ENCODE results near the gene MGAM2. TPM values are rescaled to one million over a fixed set of nuclear protein-coding genes. Genes with fewer than 3 reads are reported as not detected.

The MGAM2 gene
- total and polyA plus RNA-seq, 2 donors (not counting 1 experiment from before 2014, with no cell fraction given), result not detected

GRCh38 chr7:142138996-142139395, 27.5 kb downstream of the MGAM2 start:
- Histone ChIP-seq H2AFZ (ENCODE audit: low read length) (no peak overlapping the region), H3K4me1 (ENCODE audit: control insufficient read depth, extremely low read depth, insufficient read depth, low read length) (no peaks in the 10 kb centered on the region), H3K79me2 (ENCODE audit: control insufficient read depth, insufficient read depth, low read length) (no peaks in the 10 kb centered on the region), H3K36me3 (ENCODE audit: control insufficient read depth, insufficient read depth, low read length) (no peaks in the 10 kb centered on the region), H3K4me2 (ENCODE audit: extremely low read depth, insufficient read depth, low read length) (no peak overlapping the region), H3K9me3 (ENCODE audit: control insufficient read depth, insufficient read depth, low read depth, low read length) (no peaks in the 10 kb centered on the region), H3K27me3 (ENCODE audit: control insufficient read depth, insufficient read depth, low read length) (no peaks in the 10 kb centered on the region), H3K9ac (ENCODE audit: insufficient read depth, low read length) (no peak overlapping the region), H4K20me1 (ENCODE audit: control insufficient read depth, extremely low read depth, insufficient read depth, low read length) (no peaks in the 10 kb centered on the region), H3K4me3 (replicated peaks in 1 of 4; ENCODE audit: control extremely low read depth in 1 of 4, insufficient read depth in 1 of 4, low read depth in 3 of 4, low read length in 4 of 4) (no peak overlapping the region), H3K27ac (ENCODE audit: insufficient read depth, low read length) (no peak overlapping the region)
- TF ChIP-seq CTCF (conservative IDR thresholded peaks at IDR 0.05 in 1 of 2, IDR thresholded peaks at IDR 0.05 in 1 of 2; ENCODE audit: low read depth in 1 of 2, low read length in 2 of 2), result no peak
- TF ChIP-seq EZH2 (IDR thresholded peaks at IDR 0.05; ENCODE audit: low read length, missing control alignments), result no peak
- DNase-seq (ENCODE audit: low read depth in 2 of 2), result no peak

- H3K27me3 ChIP-seq (ENCODE audit: control insufficient read depth, insufficient read depth, low read length), result no peaks in the 10 kb centered on the region
- no peaks in the 10 kb centered on the region for H3K4me1 ChIP-seq (ENCODE audit: control insufficient read depth, extremely low read depth, insufficient read depth, low read length)
- DNase-seq (ENCODE audit: low read depth in 2 of 2), result no peak
- no peaks in the 10 kb centered on the region for H3K9me3 ChIP-seq (ENCODE audit: control insufficient read depth, insufficient read depth, low read depth, low read length)
- H3K36me3 ChIP-seq (ENCODE audit: control insufficient read depth, insufficient read depth, low read length), result no peaks in the 10 kb centered on the region
- no peak overlapping the region for H3K9ac ChIP-seq (ENCODE audit: insufficient read depth, low read length)
- H3K4me2 ChIP-seq (ENCODE audit: extremely low read depth, insufficient read depth, low read length), result no peak overlapping the region
- no peak overlapping the region for H2AFZ ChIP-seq (ENCODE audit: low read length)
- H3K27ac ChIP-seq (ENCODE audit: insufficient read depth, low read length), result no peak overlapping the region
- H3K4me3 ChIP-seq (replicated peaks in 1 of 4; ENCODE audit: control extremely low read depth in 1 of 4, insufficient read depth in 1 of 4, low read depth in 3 of 4, low read length in 4 of 4), result no peak overlapping the region
- no peaks in the 10 kb centered on the region for H3K79me2 ChIP-seq (ENCODE audit: control insufficient read depth, insufficient read depth, low read length)
- H4K20me1 ChIP-seq (ENCODE audit: control insufficient read depth, extremely low read depth, insufficient read depth, low read length), result no peaks in the 10 kb centered on the region
- TF ChIP-seq EZH2 (IDR thresholded peaks at IDR 0.05; ENCODE audit: low read length, missing control alignments) (no peak), CTCF (conservative IDR thresholded peaks at IDR 0.05 in 1 of 2, IDR thresholded peaks at IDR 0.05 in 1 of 2; ENCODE audit: low read depth in 1 of 2, low read length in 2 of 2) (no peak)
Observed at GRCh38 chr7:142139597-142140400, 28.3 kb downstream of the MGAM2 start.

- TF ChIP-seq CTCF (conservative IDR thresholded peaks at IDR 0.05 in 1 of 2, IDR thresholded peaks at IDR 0.05 in 1 of 2; ENCODE audit: low read depth in 1 of 2, low read length in 2 of 2) (no peak), EZH2 (IDR thresholded peaks at IDR 0.05; ENCODE audit: low read length, missing control alignments) (no peak)
- no peaks in the 10 kb centered on the region for H3K9me3 ChIP-seq (ENCODE audit: control insufficient read depth, insufficient read depth, low read depth, low read length)
Observed at GRCh38 chr7:142140401-142140959, 29.0 kb downstream of the MGAM2 start.

More at GRCh38 chr7:142140401-142140959, 29.0 kb downstream of the MGAM2 start:
- H3K4me2 ChIP-seq (ENCODE audit: extremely low read depth, insufficient read depth, low read length), result no peak overlapping the region
- H3K36me3 ChIP-seq (ENCODE audit: control insufficient read depth, insufficient read depth, low read length), result no peaks in the 10 kb centered on the region
- H2AFZ ChIP-seq (ENCODE audit: low read length), result no peak overlapping the region
- no peak overlapping the region for H3K9ac ChIP-seq (ENCODE audit: insufficient read depth, low read length)
- no peaks in the 10 kb centered on the region for H3K27me3 ChIP-seq (ENCODE audit: control insufficient read depth, insufficient read depth, low read length)
- H3K4me1 ChIP-seq (ENCODE audit: control insufficient read depth, extremely low read depth, insufficient read depth, low read length), result no peaks in the 10 kb centered on the region
- H4K20me1 ChIP-seq (ENCODE audit: control insufficient read depth, extremely low read depth, insufficient read depth, low read length), result no peaks in the 10 kb centered on the region
- H3K27ac ChIP-seq (ENCODE audit: insufficient read depth, low read length), result no peak overlapping the region
- DNase-seq (ENCODE audit: low read depth in 2 of 2), result no peak
- H3K4me3 ChIP-seq (replicated peaks in 1 of 4; ENCODE audit: control extremely low read depth in 1 of 4, insufficient read depth in 1 of 4, low read depth in 3 of 4, low read length in 4 of 4), result no peak overlapping the region
- H3K79me2 ChIP-seq (ENCODE audit: control insufficient read depth, insufficient read depth, low read length), result no peaks in the 10 kb centered on the region
